GM12878 (cell line): ENCODE results near the gene ATP13A2. TPM values are rescaled to one million over a fixed set of nuclear protein-coding genes. Genes with fewer than 3 reads are reported as not detected.

Experiments used
- BCL11A ChIP-seq: IDR thresholded peaks from 2 replicates; pipeline ENCODE4 v1.6.1; 2011; ENCODE audit warnings: low read depth, low read length
- BMI1 ChIP-seq: fragments of 450-650 bp; IDR thresholded peaks from 2 replicates; pipeline ENCODE4 v1.6.1; 2016; ENCODE audit warnings: mild to moderate bottlenecking, moderate library complexity, borderline replicate concordance
- CBX3 ChIP-seq: fragments of 200-600 bp; sonication (generic); IDR thresholded peaks from 2 replicates; pipeline ENCODE4 v1.6.1; 2016; ENCODE audit warnings: low read depth, borderline replicate concordance
- CBX5 ChIP-seq: sonication (generic); IDR thresholded peaks from 2 replicates; pipeline ENCODE4 v1.6.1; 2016; ENCODE audit warnings: low read depth, moderate library complexity, mild to moderate bottlenecking, inconsistent platforms
- CHD1 ChIP-seq: IDR thresholded peaks from 2 replicates; pipeline ENCODE4 v1.6.1; 2012; ENCODE audit warnings: low read depth, low read length, improper control_type of control experiment
- E2F8 ChIP-seq: fragments of 450-650 bp; IDR thresholded peaks from 2 replicates; pipeline ENCODE4 v1.6.1; 2018; ENCODE audit warnings: mild to moderate bottlenecking, low read depth, moderate library complexity; ENCODE audit not compliant: partially characterized antibody
- ESRRA ChIP-seq: IDR thresholded peaks from 2 replicates; pipeline ENCODE4 v1.6.1; 2012; ENCODE audit warnings: mild to moderate bottlenecking, low read length, improper control_type of control experiment
- FOS ChIP-seq: IDR thresholded peaks from 3 replicates; pipeline ENCODE4 v1.6.1; 2011; ENCODE audit warnings: borderline replicate concordance; ENCODE audit not compliant: insufficient read length; ENCODE audit errors: extremely low read depth
- HCFC1 ChIP-seq: fragments of 150-350 bp; IDR thresholded peaks from 2 replicates; pipeline ENCODE4 v1.6.1; 2014; ENCODE audit warnings: low read length
- MYB ChIP-seq: fragments of 150-350 bp; IDR thresholded peaks from 2 replicates; pipeline ENCODE4 v1.6.1; 2014; ENCODE audit warnings: mild to moderate bottlenecking, low read depth, low read length, borderline replicate concordance
- NFYB ChIP-seq: IDR thresholded peaks from 2 replicates; pipeline ENCODE4 v1.6.1; 2011; ENCODE audit warnings: low read depth, mild to moderate bottlenecking, low read length, improper control_type of control experiment, moderate library complexity; ENCODE audit not compliant: insufficient read depth
- NR2F1 ChIP-seq: fragments of 450-650 bp; conservative IDR thresholded peaks from 2 replicates; pipeline ENCODE4 v1.6.1; 2017; ENCODE audit warnings: mild to moderate bottlenecking
- POU2F2 ChIP-seq: IDR thresholded peaks from 3 replicates; pipeline ENCODE4 v1.6.1; 2011; ENCODE audit warnings: low read depth, mild to moderate bottlenecking, low read length, borderline replicate concordance
- REST ChIP-seq: IDR thresholded peaks from 2 replicates; pipeline ENCODE4 v1.6.1; 2012; ENCODE audit warnings: mild to moderate bottlenecking, low read depth, low read length
- SREBF1 ChIP-seq: IDR thresholded peaks from 2 replicates; pipeline ENCODE4 v1.6.1; 2012; ENCODE audit warnings: mild to moderate bottlenecking, low read length
- YBX1 ChIP-seq: fragments of 450-650 bp; IDR thresholded peaks from 2 replicates; pipeline ENCODE4 v1.6.1; 2016; ENCODE audit warnings: antibody characterized with exemption
- ZBED1 ChIP-seq: IDR thresholded peaks from 2 replicates; pipeline ENCODE4 v1.6.1; 2016; ENCODE audit warnings: borderline replicate concordance
- ZNF217 ChIP-seq: fragments of 450-650 bp; IDR thresholded peaks from 2 replicates; pipeline ENCODE4 v1.6.1; 2017; ENCODE audit warnings: antibody characterized with exemption, mild to moderate bottlenecking
- ZNF592 ChIP-seq: fragments of 450-650 bp; IDR thresholded peaks from 2 replicates; pipeline ENCODE4 v1.6.1; 2017; ENCODE audit warnings: mild to moderate bottlenecking, moderate library complexity
- ZSCAN29 ChIP-seq: fragments of 450-650 bp; IDR thresholded peaks from 2 replicates; pipeline ENCODE4 v1.6.1; 2017; ENCODE audit warnings: mild to moderate bottlenecking, moderate library complexity
- polyA plus RNA-seq, 11 experiments: library from polyadenylated mRNA; depleted of rRNA in 4 of 11; unstranded in 6 of 11; stranded (reverse) in 5 of 11; fragments of >200 nt; fragmentation: Nextera tagmentation in 4 of 11; fragmentation: Illumina TruSeq in 1 of 11; extraction: Ambion mirVana in 4 of 11; extraction: Trizol in 1 of 11; gene quantifications; 1 replicate in 1 of 11; 2 replicates in 10 of 11; pipeline versions ENCODE4 v1.2.1 to v1.2.3, GENCODE V29; 2011 to 2016; ENCODE audit warnings: inconsistent platforms in 2 of 11, missing spikeins in 2 of 11, low read depth in 1 of 11
- total RNA-seq, 4 experiments: library from RNA; depleted of rRNA in 3 of 4; stranded (reverse); fragments of >200 nt in 3 of 4; fragmentation: Illumina TruSeq in 1 of 4; extraction: Trizol in 1 of 4; gene quantifications; 2 replicates each; pipeline versions ENCODE4 v1.2.1 to v1.2.3, GENCODE V29; 2013 to 2021
- TF ChIP-seq, protein P1 (sequence below): IDR thresholded peaks from 2 replicates; pipeline ENCODE4 v1.6.1; 2011; ENCODE audit warnings: low read depth, mild to moderate bottlenecking, low read length, moderate library complexity, borderline replicate concordance; ENCODE audit errors: extremely low read depth

ATP13A2 gene
- total and polyA plus RNA-seq, 10 of the 15 experiments (the other 5 are each of a cell fraction or from before 2014, with no cell fraction given), result 0.24 to 30.5 (median 8.0) TPM

DNA sequence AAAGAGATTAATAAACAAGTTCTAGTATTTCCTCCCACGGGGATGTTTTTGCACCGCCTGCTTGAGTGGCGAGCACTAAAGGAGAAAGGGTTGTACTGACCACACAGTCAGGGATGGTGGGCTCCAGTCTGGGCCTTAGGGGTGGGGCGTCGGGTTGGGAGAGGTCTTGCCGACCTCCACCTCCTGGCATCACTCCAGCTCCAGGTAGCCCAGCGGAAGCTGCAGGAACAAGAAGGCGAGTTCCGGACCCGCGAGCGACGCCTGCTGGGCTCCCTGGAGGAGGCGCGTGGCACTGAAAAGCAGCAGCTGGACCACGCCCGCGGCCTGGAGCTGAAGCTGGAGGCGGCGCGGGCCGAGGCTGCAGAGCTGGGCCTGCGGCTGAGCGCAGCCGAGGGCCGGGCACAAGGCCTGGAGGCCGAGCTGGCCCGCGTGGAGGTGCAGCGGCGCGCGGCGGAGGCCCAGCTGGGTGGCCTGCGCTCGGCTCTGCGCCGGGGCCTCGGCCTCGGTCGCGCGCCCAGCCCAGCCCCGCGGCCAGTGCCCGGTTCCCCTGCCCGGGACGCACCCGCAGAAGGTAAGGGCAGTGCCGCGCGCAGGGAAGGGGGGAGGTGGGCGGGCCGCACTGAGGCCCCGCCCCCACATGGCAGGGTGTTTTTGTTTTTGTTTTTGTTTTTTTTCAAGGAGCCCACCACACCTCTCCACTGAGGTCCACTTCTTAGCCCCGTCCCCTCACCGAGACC is 51.0 kb downstream of the ATP13A2 start (continued):
- no peak for TF ChIP-seq REST
- no peak for TF ChIP-seq YBX1
- TF ChIP-seq E2F8, result no peak
- TF ChIP-seq CBX3, result no peak
- no peak for TF ChIP-seq SREBF1
- TF ChIP-seq CHD1, result no peak
- TF ChIP-seq MYB, result no peak
- TF ChIP-seq BCL11A, result no peak
- no peak for TF ChIP-seq HCFC1
- TF ChIP-seq NFYB, result no peak
- no peak for TF ChIP-seq CBX5
- TF ChIP-seq ZNF217, result 0 out of 2 replicates have a peak, but pooled peaks have one; percentile 33
- TF ChIP-seq ZNF592, result no peak
- TF ChIP-seq POU2F2, result no peak
- TF ChIP-seq ZBED1, result no peak
- TF ChIP-seq NR2F1, result no peak
- no peak for TF ChIP-seq ZSCAN29
- TF ChIP-seq FOS, result no peak
- no peak for TF ChIP-seq BMI1
- TF ChIP-seq ESRRA, result no peak
- TF ChIP-seq, protein P1, sequence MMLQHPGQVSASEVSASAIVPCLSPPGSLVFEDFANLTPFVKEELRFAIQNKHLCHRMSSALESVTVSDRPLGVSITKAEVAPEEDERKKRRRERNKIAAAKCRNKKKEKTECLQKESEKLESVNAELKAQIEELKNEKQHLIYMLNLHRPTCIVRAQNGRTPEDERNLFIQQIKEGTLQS, result no peak
